ENCODE data around the gene DTL. TPM values are rescaled to one million over a fixed set of nuclear protein-coding genes. Genes with fewer than 3 reads are reported as not detected.
A peak's percentile ranks its signal among the peaks of the same experiment; 100 is the strongest.

DTL gene
- total RNA-seq, 1 donor from 2014 or later: 6.7 TPM

GRCh38 chr1:212135166-212135565, 99.6 kb downstream of the DTL start:
- no peak for ATAC-seq

- ATAC-seq: no peak
Observed at GRCh38 chr1:212137854-212138253, 102.3 kb downstream of the DTL start.

GRCh38 chr1:212138457-212138856, 102.9 kb downstream of the DTL start:
- ATAC-seq: no peak

- peak; percentile 4 for ATAC-seq
Observed at GRCh38 chr1:212139526-212140135, 104.1 kb downstream of the DTL start.

- ATAC-seq: peak; percentile 99
Observed at GRCh38 chr1:212141404-212141803, 105.9 kb downstream of the DTL start.

- ATAC-seq: no peak
Observed at GRCh38 chr1:212142883-212143530, 107.5 kb downstream of the DTL start.

- ATAC-seq: peak; percentile 93
Observed at GRCh38 chr1:212147581-212148033, 112.1 kb downstream of the DTL start.

- ATAC-seq: no peak
Observed at GRCh38 chr1:212149566-212149965, 114.0 kb downstream of the DTL start.

GRCh38 chr1:212152308-212152693, 116.8 kb downstream of the DTL start:
- no peak for ATAC-seq

GRCh38 chr1:212152869-212153268, 117.3 kb downstream of the DTL start:
- ATAC-seq: no peak

- ATAC-seq: no peak
Observed at GRCh38 chr1:212153635-212154034, 118.1 kb downstream of the DTL start.

Other genes with a start within 250 kb of the DTL start
- 17.1 TPM for gene LPGAT1, start 205.0 kb upstream of the DTL start, total RNA-seq
- 16.8 TPM for gene INTS7, start 191 bp upstream of the DTL start, total RNA-seq
- 55.7 TPM for gene PPP2R5A, start 249.7 kb downstream of the DTL start, total RNA-seq

All from esophagus mucosa (tissue), 1 donor.